HepG2 (cell line): ENCODE measurements around the gene POLN. TPM values are rescaled to one million over a fixed set of nuclear protein-coding genes. Genes with fewer than 3 reads are reported as not detected.
A peak's percentile ranks its signal among the peaks of the same experiment; 100 is the strongest.

Experiments used
- ATAC-seq: fragments of 200-7000 bp; cut with Tn5 transposase; 3 replicates; pipeline ENCODE4 v1.9.1; 2020; ENCODE audit warnings: mild to moderate bottlenecking, moderate library complexity
- BruUV-seq: library from RNA; stranded (reverse); fragments of 400-500 nt; replicated peaks from 2 replicates; lab custom pipeline; 2021; lab: Mats Ljungman, UMichigan
- CTCF ChIA-PET: fragments of 300-600 bp; formaldehyde crosslinking; extraction: SDS; loops from one replicate; lab custom pipeline; 2021; ENCODE audit warnings: low total read pairs, inconsistent platforms, low intra/inter-chr PET ratio; lab: Yijun Ruan, JAX
- POLR2A ChIA-PET: fragments of 350-600 bp; sonication (Branson Sonifier 250); formaldehyde crosslinking; loops from one replicate; lab custom pipeline; 2020; ENCODE audit warnings: antibody characterized with exemption, inconsistent platforms; lab: Yijun Ruan, JAX
- DNase-seq: peaks from one replicate; pipeline ENCODE4 v3.0.0-alpha.2; 2015; ENCODE audit warnings: low spot score
- FAIRE-seq: peaks from 3 replicates; lab custom pipeline; 2011; peaks lifted over from hg19 to GRCh38; lab: Jason Lieb, UNC
- H2AFZ ChIP-seq: one replicate; pipeline ENCODE4 v1.6.1; 2011; ENCODE audit warnings: low read length, inconsistent platforms
- H3K27ac ChIP-seq: fragments of 300-600 bp; 3 replicates; pipeline ENCODE4 v1.8.0; 2011; ENCODE audit warnings: mixed run types, mild to moderate bottlenecking, mixed read lengths, low read length, inconsistent platforms; ENCODE audit not compliant: insufficient read depth; ENCODE audit errors: extremely low read length
- H3K27me3 ChIP-seq, 2 experiments: fragments of 200-600 bp in 1 of 2; 2 replicates in 1 of 2; 3 replicates in 1 of 2; pipeline versions ENCODE4 v1.6.0 to v1.8.0; 2011; ENCODE audit warnings: low read length in 2 of 2, mild to moderate bottlenecking in 2 of 2, moderate library complexity in 2 of 2, inconsistent platforms in 1 of 2; ENCODE audit not compliant: insufficient read depth in 2 of 2, control insufficient read depth in 1 of 2
- H3K36me3 ChIP-seq, 2 experiments: fragments of 200-600 bp in 1 of 2; replicated peaks in 1 of 2; 2 replicates in 1 of 2; 3 replicates in 1 of 2; pipeline versions ENCODE4 v1.5.1 to v1.8.0; 2011; ENCODE audit warnings: low read length in 2 of 2, inconsistent platforms in 1 of 2; ENCODE audit not compliant: insufficient read depth in 2 of 2, control insufficient read depth in 1 of 2
- H3K4me1 ChIP-seq: 2 replicates; pipeline ENCODE4 v1.5.1; 2012; ENCODE audit warnings: low read length, inconsistent platforms; ENCODE audit not compliant: insufficient read depth
- H3K4me2 ChIP-seq: 2 replicates; pipeline ENCODE4 v1.6.0; 2011; ENCODE audit warnings: low read depth, low read length, inconsistent platforms
- H3K4me3 ChIP-seq, 3 experiments: fragments of 200-600 bp in 1 of 3; sonication (generic), shearing (Covaris generic) in 1 of 3; replicated peaks in 1 of 3; 2 replicates each; pipeline ENCODE4 v1.5.1; 2011 to 2016; ENCODE audit warnings: low read length in 3 of 3, inconsistent platforms in 2 of 3, low read depth in 2 of 3, mild to moderate bottlenecking in 2 of 3, control low read depth in 1 of 3, mixed read lengths in 1 of 3; ENCODE audit not compliant: insufficient read depth in 1 of 3
- H3K79me2 ChIP-seq: one replicate; pipeline ENCODE4 v1.6.1; 2011; ENCODE audit warnings: low read length, inconsistent platforms; ENCODE audit not compliant: insufficient read depth
- H3K9ac ChIP-seq: 2 replicates; pipeline ENCODE4 v1.6.0; 2011; ENCODE audit warnings: mild to moderate bottlenecking, low read depth, low read length, inconsistent platforms; ENCODE audit not compliant: insufficient read depth
- H3K9me3 ChIP-seq: 2 replicates; pipeline ENCODE4 v1.5.1; 2012; ENCODE audit warnings: mild to moderate bottlenecking, low read length
- H4K20me1 ChIP-seq: 2 replicates; pipeline ENCODE4 v1.6.0; 2011; ENCODE audit warnings: inconsistent platforms, mild to moderate bottlenecking, low read length, moderate library complexity; ENCODE audit not compliant: insufficient read depth
- RFX5 ChIP-seq: IDR thresholded peaks from 2 replicates; pipeline ENCODE4 v1.6.1; 2011; ENCODE audit warnings: low read depth, low read length, improper control_type of control experiment
- SMYD3 ChIP-seq: sonication (generic); formaldehyde crosslinking; IDR thresholded peaks from 2 replicates; pipeline ENCODE4 v1.8.1; 2023; ENCODE audit warnings: mild to moderate bottlenecking, missing genetic modification reagents
- ZNF451 ChIP-seq: sonication (generic); formaldehyde crosslinking; IDR thresholded peaks from 2 replicates; pipeline ENCODE4 v1.5.0; 2020; ENCODE audit warnings: mild to moderate bottlenecking, missing genetic modification reagents
- WGBS: methylation state at CpG from one replicate; pipeline ENCODE4 v1.1.6; 2017; ENCODE audit warnings: low lambda C conversion rate; 5-methylcytosine and 5-hydroxymethylcytosine counted together
- in situ Hi-C: cut with HindIII; loops from 2 replicates; pipeline ENCODE4 v1.10.0; 2017; ENCODE audit warnings: low pct_unique_long_range_greater_than_20kb; ENCODE audit not compliant: extremely low pct_ligation_motif_present
- intact Hi-C: fragments of 100-400 bp; cut with micrococcal nuclease; formaldehyde crosslinking; loops from one replicate; pipeline ENCODE4 v1.10.0; 2022; ENCODE audit not compliant: unreplicated experiment
- polyA plus RNA-seq, 8 experiments: library from polyadenylated mRNA; depleted of rRNA in 3 of 8; stranded (reverse) in 7 of 8; unstranded in 1 of 8; fragments of >200 nt; fragmentation: Illumina TruSeq in 4 of 8; extraction: Trizol in 4 of 8; gene quantifications; 2 replicates each; pipeline versions ENCODE4 v1.2.1 to v1.2.3, GENCODE V29; 2011 to 2016; ENCODE audit warnings: low read depth in 4 of 8, missing spikeins in 1 of 8, mixed read lengths in 1 of 8; ENCODE audit not compliant: insufficient read depth in 1 of 8
- total RNA-seq, 5 experiments: library from RNA; depleted of rRNA; stranded (reverse); fragments of >200 nt; fragmentation: Illumina TruSeq; extraction: Trizol; gene quantifications; 2 replicates each; pipeline ENCODE4 v1.2.3, GENCODE V29; 2016; ENCODE audit warnings: low read depth in 1 of 5
- TF ChIP-seq, protein P1 (sequence below): sonication (generic); formaldehyde crosslinking; IDR thresholded peaks from 2 replicates; pipeline ENCODE4 v1.4.0; 2020; ENCODE audit warnings: missing genetic modification reagents
- TF ChIP-seq, protein P2 (sequence below): sonication (generic); formaldehyde crosslinking; IDR thresholded peaks from 2 replicates; pipeline ENCODE4 v1.5.1; 2020; ENCODE audit warnings: mild to moderate bottlenecking, missing genetic modification reagents, borderline replicate concordance
- TF ChIP-seq, protein P3 (sequence below): sonication (generic); formaldehyde crosslinking; IDR thresholded peaks from 2 replicates; pipeline ENCODE4 v1.8.1; 2022; ENCODE audit warnings: low read depth, mild to moderate bottlenecking, missing genetic modification reagents

The POLN gene
- total and polyA plus RNA-seq, 2 of the 13 experiments (the other 11 are each of a cell fraction or from before 2014, with no cell fraction given) = 0.93 to 1.5 TPM

DNA sequence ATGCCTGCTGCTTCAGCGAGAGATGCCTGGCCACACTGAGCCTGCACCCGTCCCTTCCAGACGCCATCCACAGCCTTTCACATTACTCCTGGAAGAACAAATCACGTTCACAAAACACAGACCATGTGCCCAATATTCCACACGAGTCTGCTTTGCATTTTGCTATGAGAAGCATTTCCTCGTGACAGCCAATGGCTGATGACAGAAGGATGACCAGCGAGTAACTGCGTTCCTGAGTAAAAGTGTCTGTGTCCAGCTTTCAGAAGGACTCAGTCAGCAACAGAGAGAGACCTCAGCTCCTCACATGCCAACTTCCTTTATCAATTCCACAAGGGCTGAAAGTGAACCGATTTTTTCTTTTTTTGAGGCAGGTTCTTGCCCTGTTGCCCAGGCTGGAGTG lies 163.3 kb downstream of the POLN start:
- no peak for DNase-seq
- POLR2A ChIA-PET = no interaction called here

More for the DNA sequence above, 163.3 kb downstream of the POLN start:
- Histone ChIP-seq H3K9me3 (no peaks in the 10 kb centered on the region), H3K4me2 (no peak overlapping the region), H3K79me2 (no peaks in the 10 kb centered on the region), H3K27ac (no peak overlapping the region), H3K36me3 (no peaks in the 10 kb centered on the region), H3K4me3 (no peak overlapping the region), H4K20me1 (no peaks in the 10 kb centered on the region), H3K27me3 (peaks cover 2 to 8% of the 10 kb centered on the region in 2 experiments; a peak in 4 of 5 replicates), H2AFZ (no peak overlapping the region), H3K4me1 (peaks cover 58% of the 10 kb centered on the region), H3K9ac (no peak overlapping the region)
- ATAC-seq = no peak
- TF ChIP-seq, protein P1, sequence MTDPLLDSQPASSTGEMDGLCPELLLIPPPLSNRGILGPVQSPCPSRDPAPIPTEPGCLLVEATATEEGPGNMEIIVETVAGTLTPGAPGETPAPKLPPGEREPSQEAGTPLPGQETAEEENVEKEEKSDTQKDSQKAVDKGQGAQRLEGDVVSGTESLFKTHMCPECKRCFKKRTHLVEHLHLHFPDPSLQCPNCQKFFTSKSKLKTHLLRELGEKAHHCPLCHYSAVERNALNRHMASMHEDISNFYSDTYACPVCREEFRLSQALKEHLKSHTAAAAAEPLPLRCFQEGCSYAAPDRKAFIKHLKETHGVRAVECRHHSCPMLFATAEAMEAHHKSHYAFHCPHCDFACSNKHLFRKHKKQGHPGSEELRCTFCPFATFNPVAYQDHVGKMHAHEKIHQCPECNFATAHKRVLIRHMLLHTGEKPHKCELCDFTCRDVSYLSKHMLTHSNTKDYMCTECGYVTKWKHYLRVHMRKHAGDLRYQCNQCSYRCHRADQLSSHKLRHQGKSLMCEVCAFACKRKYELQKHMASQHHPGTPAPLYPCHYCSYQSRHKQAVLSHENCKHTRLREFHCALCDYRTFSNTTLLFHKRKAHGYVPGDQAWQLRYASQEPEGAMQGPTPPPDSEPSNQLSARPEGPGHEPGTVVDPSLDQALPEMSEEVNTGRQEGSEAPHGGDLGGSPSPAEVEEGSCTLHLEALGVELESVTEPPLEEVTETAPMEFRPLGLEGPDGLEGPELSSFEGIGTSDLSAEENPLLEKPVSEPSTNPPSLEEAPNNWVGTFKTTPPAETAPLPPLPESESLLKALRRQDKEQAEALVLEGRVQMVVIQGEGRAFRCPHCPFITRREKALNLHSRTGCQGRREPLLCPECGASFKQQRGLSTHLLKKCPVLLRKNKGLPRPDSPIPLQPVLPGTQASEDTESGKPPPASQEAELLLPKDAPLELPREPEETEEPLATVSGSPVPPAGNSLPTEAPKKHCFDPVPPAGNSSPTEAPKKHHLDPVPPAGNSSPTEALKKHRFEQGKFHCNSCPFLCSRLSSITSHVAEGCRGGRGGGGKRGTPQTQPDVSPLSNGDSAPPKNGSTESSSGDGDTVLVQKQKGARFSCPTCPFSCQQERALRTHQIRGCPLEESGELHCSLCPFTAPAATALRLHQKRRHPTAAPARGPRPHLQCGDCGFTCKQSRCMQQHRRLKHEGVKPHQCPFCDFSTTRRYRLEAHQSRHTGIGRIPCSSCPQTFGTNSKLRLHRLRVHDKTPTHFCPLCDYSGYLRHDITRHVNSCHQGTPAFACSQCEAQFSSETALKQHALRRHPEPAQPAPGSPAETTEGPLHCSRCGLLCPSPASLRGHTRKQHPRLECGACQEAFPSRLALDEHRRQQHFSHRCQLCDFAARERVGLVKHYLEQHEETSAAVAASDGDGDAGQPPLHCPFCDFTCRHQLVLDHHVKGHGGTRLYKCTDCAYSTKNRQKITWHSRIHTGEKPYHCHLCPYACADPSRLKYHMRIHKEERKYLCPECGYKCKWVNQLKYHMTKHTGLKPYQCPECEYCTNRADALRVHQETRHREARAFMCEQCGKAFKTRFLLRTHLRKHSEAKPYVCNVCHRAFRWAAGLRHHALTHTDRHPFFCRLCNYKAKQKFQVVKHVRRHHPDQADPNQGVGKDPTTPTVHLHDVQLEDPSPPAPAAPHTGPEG (CRISPR knock-in tag) = no peak
- TF ChIP-seq, protein P2, sequence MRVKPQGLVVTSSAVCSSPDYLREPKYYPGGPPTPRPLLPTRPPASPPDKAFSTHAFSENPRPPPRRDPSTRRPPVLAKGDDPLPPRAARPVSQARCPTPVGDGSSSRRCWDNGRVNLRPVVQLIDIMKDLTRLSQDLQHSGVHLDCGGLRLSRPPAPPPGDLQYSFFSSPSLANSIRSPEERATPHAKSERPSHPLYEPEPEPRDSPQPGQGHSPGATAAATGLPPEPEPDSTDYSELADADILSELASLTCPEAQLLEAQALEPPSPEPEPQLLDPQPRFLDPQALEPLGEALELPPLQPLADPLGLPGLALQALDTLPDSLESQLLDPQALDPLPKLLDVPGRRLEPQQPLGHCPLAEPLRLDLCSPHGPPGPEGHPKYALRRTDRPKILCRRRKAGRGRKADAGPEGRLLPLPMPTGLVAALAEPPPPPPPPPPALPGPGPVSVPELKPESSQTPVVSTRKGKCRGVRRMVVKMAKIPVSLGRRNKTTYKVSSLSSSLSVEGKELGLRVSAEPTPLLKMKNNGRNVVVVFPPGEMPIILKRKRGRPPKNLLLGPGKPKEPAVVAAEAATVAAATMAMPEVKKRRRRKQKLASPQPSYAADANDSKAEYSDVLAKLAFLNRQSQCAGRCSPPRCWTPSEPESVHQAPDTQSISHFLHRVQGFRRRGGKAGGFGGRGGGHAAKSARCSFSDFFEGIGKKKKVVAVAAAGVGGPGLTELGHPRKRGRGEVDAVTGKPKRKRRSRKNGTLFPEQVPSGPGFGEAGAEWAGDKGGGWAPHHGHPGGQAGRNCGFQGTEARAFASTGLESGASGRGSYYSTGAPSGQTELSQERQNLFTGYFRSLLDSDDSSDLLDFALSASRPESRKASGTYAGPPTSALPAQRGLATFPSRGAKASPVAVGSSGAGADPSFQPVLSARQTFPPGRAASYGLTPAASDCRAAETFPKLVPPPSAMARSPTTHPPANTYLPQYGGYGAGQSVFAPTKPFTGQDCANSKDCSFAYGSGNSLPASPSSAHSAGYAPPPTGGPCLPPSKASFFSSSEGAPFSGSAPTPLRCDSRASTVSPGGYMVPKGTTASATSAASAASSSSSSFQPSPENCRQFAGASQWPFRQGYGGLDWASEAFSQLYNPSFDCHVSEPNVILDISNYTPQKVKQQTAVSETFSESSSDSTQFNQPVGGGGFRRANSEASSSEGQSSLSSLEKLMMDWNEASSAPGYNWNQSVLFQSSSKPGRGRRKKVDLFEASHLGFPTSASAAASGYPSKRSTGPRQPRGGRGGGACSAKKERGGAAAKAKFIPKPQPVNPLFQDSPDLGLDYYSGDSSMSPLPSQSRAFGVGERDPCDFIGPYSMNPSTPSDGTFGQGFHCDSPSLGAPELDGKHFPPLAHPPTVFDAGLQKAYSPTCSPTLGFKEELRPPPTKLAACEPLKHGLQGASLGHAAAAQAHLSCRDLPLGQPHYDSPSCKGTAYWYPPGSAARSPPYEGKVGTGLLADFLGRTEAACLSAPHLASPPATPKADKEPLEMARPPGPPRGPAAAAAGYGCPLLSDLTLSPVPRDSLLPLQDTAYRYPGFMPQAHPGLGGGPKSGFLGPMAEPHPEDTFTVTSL (CRISPR knock-in tag) = no peak
- peak; percentile 53; the same call in 1 of the 2 replicates for TF ChIP-seq RFX5
- no peak for TF ChIP-seq SMYD3
- TF ChIP-seq ZNF451 (CRISPR knock-in tag) = no peak
- TF ChIP-seq, protein P3, sequence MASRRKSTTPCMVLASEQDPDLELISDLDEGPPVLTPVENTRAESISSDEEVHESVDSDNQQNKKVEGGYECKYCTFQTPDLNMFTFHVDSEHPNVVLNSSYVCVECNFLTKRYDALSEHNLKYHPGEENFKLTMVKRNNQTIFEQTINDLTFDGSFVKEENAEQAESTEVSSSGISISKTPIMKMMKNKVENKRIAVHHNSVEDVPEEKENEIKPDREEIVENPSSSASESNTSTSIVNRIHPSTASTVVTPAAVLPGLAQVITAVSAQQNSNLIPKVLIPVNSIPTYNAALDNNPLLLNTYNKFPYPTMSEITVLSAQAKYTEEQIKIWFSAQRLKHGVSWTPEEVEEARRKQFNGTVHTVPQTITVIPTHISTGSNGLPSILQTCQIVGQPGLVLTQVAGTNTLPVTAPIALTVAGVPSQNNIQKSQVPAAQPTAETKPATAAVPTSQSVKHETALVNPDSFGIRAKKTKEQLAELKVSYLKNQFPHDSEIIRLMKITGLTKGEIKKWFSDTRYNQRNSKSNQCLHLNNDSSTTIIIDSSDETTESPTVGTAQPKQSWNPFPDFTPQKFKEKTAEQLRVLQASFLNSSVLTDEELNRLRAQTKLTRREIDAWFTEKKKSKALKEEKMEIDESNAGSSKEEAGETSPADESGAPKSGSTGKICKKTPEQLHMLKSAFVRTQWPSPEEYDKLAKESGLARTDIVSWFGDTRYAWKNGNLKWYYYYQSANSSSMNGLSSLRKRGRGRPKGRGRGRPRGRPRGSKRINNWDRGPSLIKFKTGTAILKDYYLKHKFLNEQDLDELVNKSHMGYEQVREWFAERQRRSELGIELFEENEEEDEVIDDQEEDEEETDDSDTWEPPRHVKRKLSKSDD (CRISPR knock-in tag) = no peak
- BruUV-seq = no TSS peak
- 73% methylated on average over 9 of the region's 9 CpGs for WGBS
- FAIRE-seq = no peak
- in situ Hi-C loops (no loop called here), intact Hi-C loops (no loop called here)
- CTCF ChIA-PET = no interaction called here
